Fibroblast of villous mesenchyme (primary cell): Measurements from ENCODE around the gene ZFP62. TPM values are rescaled to one million over a fixed set of nuclear protein-coding genes. Genes with fewer than 3 reads are reported as not detected.

Source experiments
- DNase-seq: peaks from one replicate; pipeline ENCODE4 v3.0.0-alpha.2; 2010; ENCODE audit warnings: low read depth
- H3K4me3 ChIP-seq: 2 replicates; pipeline ENCODE4 v1.5.1; 2011; ENCODE audit warnings: low read depth, mild to moderate bottlenecking, low read length
- CTCF ChIP-seq: IDR thresholded peaks from 2 replicates; pipeline ENCODE4 v1.5.1; 2012; ENCODE audit warnings: low read depth, mild to moderate bottlenecking, low read length; ENCODE audit not compliant: insufficient read depth
- small RNA-seq: library from RNA; depleted of rRNA; stranded (forward); fragments of <200 nt; gene quantifications from one replicate; pipeline ENCODE3, GENCODE V24; 2012
- total RNA-seq: library from RNA; depleted of rRNA; stranded (reverse); fragments of >200 nt; gene quantifications from 2 replicates; pipeline ENCODE4 v1.2.3, GENCODE V29; 2012

ZFP62 gene
- total RNA-seq, 1 donor: 12.5 TPM

- no peak overlapping the region for H3K4me3 ChIP-seq
- no peak for DNase-seq
These were observed 61.9 kb downstream of the ZFP62 start for GRCh38 chr5:180799194-180799593.

GRCh38 chr5:180798193-180798592 lies 62.9 kb downstream of the ZFP62 start:
- no peak for DNase-seq
- TF ChIP-seq CTCF: no peak
- H3K4me3 ChIP-seq: no peak overlapping the region

More at GRCh38 chr5:180799194-180799593, 61.9 kb downstream of the ZFP62 start:
- TF ChIP-seq CTCF: no peak

Small RNA genes lying within 50 kb of the gene (small RNA-seq; reads per million reads assigned to genes)
- not detected for gene RF00019

Other genes with a start within 250 kb of the ZFP62 start
- under 0.01 and 0.43 TPM in 2 replicates for gene FLT4, start 211.7 kb downstream of the ZFP62 start, total RNA-seq
- not detected in 2 replicates for gene OR2Y1, start 121.2 kb downstream of the ZFP62 start, total RNA-seq
- 98.6 and 104 TPM in 2 replicates for gene MGAT1, start 58.5 kb downstream of the ZFP62 start, total RNA-seq
- not detected in 2 replicates for gene BTNL8, start 37.9 kb upstream of the ZFP62 start, total RNA-seq
- not detected in 2 replicates for gene BTNL3, start 127.6 kb upstream of the ZFP62 start, total RNA-seq
- gene BTNL9, start 179.0 kb upstream of the ZFP62 start, total RNA-seq: not detected in 2 replicates